ENCODE measurements around the gene SLC17A9. TPM values are rescaled to one million over a fixed set of nuclear protein-coding genes. Genes with fewer than 3 reads are reported as not detected.

SLC17A9 gene
- total RNA-seq, 1 experiment from 2014 or later: not detected

- Histone ChIP-seq H3K4me3 (ENCODE audit: low read length) (no peak overlapping the region), H2AFZ (ENCODE audit: low read length) (no peak overlapping the region), H3K9me2 (replicated peaks; ENCODE audit: low read length) (no peaks in the 10 kb centered on the region), H3F3A (ENCODE audit: low read length, unreplicated experiment) (no peaks in the 10 kb centered on the region), H3K79me2 (ENCODE audit: low read length) (no peaks in the 10 kb centered on the region), H3K9me3 (ENCODE audit: low read length) (no peaks in the 10 kb centered on the region), H3K27ac (ENCODE audit: low read length) (no peak overlapping the region), H4K20me1 (ENCODE audit: low read length) (no peaks in the 10 kb centered on the region), H3K9ac (ENCODE audit: low read length) (no peak overlapping the region), H3K4me2 (ENCODE audit: low read length) (no peak overlapping the region), H3K36me3 (ENCODE audit: low read depth, low read length) (no peaks in the 10 kb centered on the region), H3K4me1 (ENCODE audit: insufficient read depth, low read length) (peaks cover 3% of the 10 kb centered on the region; the same call in 1 of the 2 replicates), H3K27me3 (ENCODE audit: low read length) (peaks cover 83% of the 10 kb centered on the region)
- DNase-seq (peak; percentile 65), ATAC-seq (no peak)
- intact Hi-C loops (cut with micrococcal nuclease): no loop called here
- ChIA-PET POLR2A (ENCODE audit: unreplicated experiment) (no interaction called here), CTCF (interaction anchor here (0.6 to 1.1 kb wide), 3 partner anchors 39 to 137 kb away, joined by 3 to 6 read pairs (median 4); no protein-coding TSS in a partner anchor)
- BruUV-seq (replicated peaks): no TSS peak
- TF ChIP-seq EZH2 (IDR thresholded peaks at IDR 0.05; ENCODE audit: low read length, unreplicated experiment) (no peak), EZH2phosphoT487 (IDR thresholded peaks at IDR 0.05; ENCODE audit: borderline replicate concordance, low read length) (no peak)
- TF ChIP-seq, protein P1, sequence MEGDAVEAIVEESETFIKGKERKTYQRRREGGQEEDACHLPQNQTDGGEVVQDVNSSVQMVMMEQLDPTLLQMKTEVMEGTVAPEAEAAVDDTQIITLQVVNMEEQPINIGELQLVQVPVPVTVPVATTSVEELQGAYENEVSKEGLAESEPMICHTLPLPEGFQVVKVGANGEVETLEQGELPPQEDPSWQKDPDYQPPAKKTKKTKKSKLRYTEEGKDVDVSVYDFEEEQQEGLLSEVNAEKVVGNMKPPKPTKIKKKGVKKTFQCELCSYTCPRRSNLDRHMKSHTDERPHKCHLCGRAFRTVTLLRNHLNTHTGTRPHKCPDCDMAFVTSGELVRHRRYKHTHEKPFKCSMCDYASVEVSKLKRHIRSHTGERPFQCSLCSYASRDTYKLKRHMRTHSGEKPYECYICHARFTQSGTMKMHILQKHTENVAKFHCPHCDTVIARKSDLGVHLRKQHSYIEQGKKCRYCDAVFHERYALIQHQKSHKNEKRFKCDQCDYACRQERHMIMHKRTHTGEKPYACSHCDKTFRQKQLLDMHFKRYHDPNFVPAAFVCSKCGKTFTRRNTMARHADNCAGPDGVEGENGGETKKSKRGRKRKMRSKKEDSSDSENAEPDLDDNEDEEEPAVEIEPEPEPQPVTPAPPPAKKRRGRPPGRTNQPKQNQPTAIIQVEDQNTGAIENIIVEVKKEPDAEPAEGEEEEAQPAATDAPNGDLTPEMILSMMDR (conservative IDR thresholded peaks at IDR 0.05; ENCODE audit: low read depth, low read length): no peak
Observed at GRCh38 chr20:63011798-63012197, 59.3 kb downstream of the SLC17A9 start.

DNA sequence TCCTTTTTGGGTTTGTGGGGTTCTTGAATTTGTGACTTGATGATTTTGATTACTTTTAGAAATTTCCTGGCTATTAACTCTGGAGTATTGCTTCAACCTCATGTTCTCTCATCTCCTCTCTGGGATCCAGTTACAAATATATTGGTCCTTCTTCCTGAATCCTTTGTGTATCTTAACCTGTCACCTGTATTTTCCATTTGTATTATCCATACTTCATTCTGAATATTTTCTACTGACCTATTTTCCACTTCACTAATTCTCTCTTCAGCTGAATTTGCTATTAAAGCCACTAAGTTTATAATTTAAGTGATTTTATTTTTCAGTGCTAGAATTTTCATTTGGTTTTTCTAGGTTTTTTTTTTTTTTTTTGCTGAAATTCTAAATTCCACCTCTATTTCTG lies 60.7 kb downstream of the SLC17A9 start:
- Histone ChIP-seq H3K4me2 (ENCODE audit: low read length) (no peak overlapping the region), H3K4me3 (ENCODE audit: low read length) (no peak overlapping the region), H3F3A (ENCODE audit: low read length, unreplicated experiment) (no peaks in the 10 kb centered on the region), H4K20me1 (ENCODE audit: low read length) (no peaks in the 10 kb centered on the region), H3K36me3 (ENCODE audit: low read depth, low read length) (no peaks in the 10 kb centered on the region), H3K9me3 (ENCODE audit: low read length) (no peaks in the 10 kb centered on the region), H3K27ac (ENCODE audit: low read length) (no peak overlapping the region), H3K9ac (ENCODE audit: low read length) (no peak overlapping the region), H3K27me3 (ENCODE audit: low read length) (peaks cover 82% of the 10 kb centered on the region), H3K79me2 (ENCODE audit: low read length) (no peaks in the 10 kb centered on the region), H3K9me2 (replicated peaks; ENCODE audit: low read length) (no peaks in the 10 kb centered on the region), H3K4me1 (ENCODE audit: insufficient read depth, low read length) (peaks cover 3% of the 10 kb centered on the region; the same call in 1 of the 2 replicates), H2AFZ (ENCODE audit: low read length) (no peak overlapping the region)
- no peak for DNase-seq
- CTCF ChIA-PET: no interaction called here
- POLR2A ChIA-PET (ENCODE audit: unreplicated experiment): no interaction called here
- TF ChIP-seq EZH2phosphoT487 (IDR thresholded peaks at IDR 0.05; ENCODE audit: borderline replicate concordance, low read length) (no peak), EZH2 (IDR thresholded peaks at IDR 0.05; ENCODE audit: low read length, unreplicated experiment) (no peak)
- TF ChIP-seq, protein P1 (conservative IDR thresholded peaks at IDR 0.05; ENCODE audit: low read depth, low read length): no peak
- intact Hi-C loops (cut with micrococcal nuclease): no loop called here
- BruUV-seq (replicated peaks): no TSS peak
- ATAC-seq: no peak

GRCh38 chr20:63014287-63014686 lies 61.8 kb downstream of the SLC17A9 start:
- peaks cover 2% of the 10 kb centered on the region for H3K4me1 ChIP-seq (ENCODE audit: insufficient read depth, low read length)
- H3K79me2 ChIP-seq (ENCODE audit: low read length): no peaks in the 10 kb centered on the region
- no peaks in the 10 kb centered on the region for H3K36me3 ChIP-seq (ENCODE audit: low read depth, low read length)
- H4K20me1 ChIP-seq (ENCODE audit: low read length): no peaks in the 10 kb centered on the region
- no peak for ATAC-seq
- H2AFZ ChIP-seq (ENCODE audit: low read length): no peak overlapping the region
- TF ChIP-seq, protein P1 (conservative IDR thresholded peaks at IDR 0.05; ENCODE audit: low read depth, low read length): no peak
- TF ChIP-seq EZH2 (IDR thresholded peaks at IDR 0.05; ENCODE audit: low read length, unreplicated experiment): no peak
- TF ChIP-seq EZH2phosphoT487 (IDR thresholded peaks at IDR 0.05; ENCODE audit: borderline replicate concordance, low read length): no peak
- intact Hi-C loops (cut with micrococcal nuclease): no loop called here
- H3K9me3 ChIP-seq (ENCODE audit: low read length): no peaks in the 10 kb centered on the region
- no peaks in the 10 kb centered on the region for H3F3A ChIP-seq (ENCODE audit: low read length, unreplicated experiment)
- no peak overlapping the region for H3K27ac ChIP-seq (ENCODE audit: low read length)
- no peaks in the 10 kb centered on the region for H3K9me2 ChIP-seq (replicated peaks; ENCODE audit: low read length)
- POLR2A ChIA-PET (ENCODE audit: unreplicated experiment): interaction anchor here (0.6 kb wide), 1 partner anchor 174 kb away, joined by 3 read pairs; no protein-coding TSS in a partner anchor
- H3K4me3 ChIP-seq (ENCODE audit: low read length): no peak overlapping the region
- H3K27me3 ChIP-seq (ENCODE audit: low read length): peaks cover 79% of the 10 kb centered on the region
- CTCF ChIA-PET: no interaction called here
- DNase-seq: no peak
- BruUV-seq (replicated peaks): no TSS peak
- H3K4me2 ChIP-seq (ENCODE audit: low read length): no peak overlapping the region
- H3K9ac ChIP-seq (ENCODE audit: low read length): no peak overlapping the region
